HG02938 (cell line): ENCODE data around the gene RBBP6.
"Not testable (repeated sequence)": the region's sequence is repeated elsewhere in the genome, so short reads cannot be mapped to it uniquely, and the experiment has no call there.

ENCODE experiments used
- ATAC-seq: cut with Tn5 transposase; IDR thresholded peaks from one replicate; pipeline ENCODE4 v1.9.1; 2021; ENCODE audit warnings: mild to moderate bottlenecking, moderate library complexity; ENCODE audit not compliant: unreplicated experiment

Gene RBBP6

GRCh38 chr16:24562811-24563210, 23.4 kb downstream of the RBBP6 start:
- ATAC-seq, result no peak

GRCh38 chr16:24568392-24568791, 29.0 kb downstream of the RBBP6 start:
- ATAC-seq, result no peak

GRCh38 chr16:24571096-24571495, 31.7 kb downstream of the RBBP6 start:
- ATAC-seq, result no peak

GRCh38 chr16:24572069-24572468, 32.7 kb downstream of the RBBP6 start:
- ATAC-seq, result no peak

GRCh38 chr16:24573141-24573540, 33.8 kb downstream of the RBBP6 start:
- no peak for ATAC-seq

GRCh38 chr16:24574515-24575485, 35.4 kb downstream of the RBBP6 start:
- ATAC-seq, result not testable (repeated sequence)

GRCh38 chr16:24575791-24576190, 36.4 kb downstream of the RBBP6 start:
- ATAC-seq, result not testable (repeated sequence)

- ATAC-seq, result no peak
Measured at GRCh38 chr16:24577167-24577566, 37.8 kb downstream of the RBBP6 start.

GRCh38 chr16:24580665-24581064, 41.3 kb downstream of the RBBP6 start:
- no peak for ATAC-seq

- no peak for ATAC-seq
Measured at GRCh38 chr16:24583494-24583893, 44.1 kb downstream of the RBBP6 start.

GRCh38 chr16:24589997-24590396, 50.6 kb downstream of the RBBP6 start:
- ATAC-seq, result no peak

- ATAC-seq, result no peak
Measured at GRCh38 chr16:24598777-24599437, 59.5 kb downstream of the RBBP6 start.

- ATAC-seq, result no peak
Measured at GRCh38 chr16:24609417-24609739, 70.0 kb downstream of the RBBP6 start.

- ATAC-seq, result no peak
Measured at GRCh38 chr16:24609740-24610415, 70.5 kb downstream of the RBBP6 start.

- ATAC-seq, result no peak
Measured at GRCh38 chr16:24610416-24610755, 71.0 kb downstream of the RBBP6 start.

GRCh38 chr16:24611310-24611709, 71.9 kb downstream of the RBBP6 start:
- no peak for ATAC-seq

GRCh38 chr16:24612656-24613055, 73.3 kb downstream of the RBBP6 start:
- ATAC-seq, result no peak

- not testable (repeated sequence) for ATAC-seq
Measured at GRCh38 chr16:24613267-24613666, 73.9 kb downstream of the RBBP6 start.

- ATAC-seq, result no peak
Measured at GRCh38 chr16:24617502-24617901, 78.1 kb downstream of the RBBP6 start.
